Measurements from ENCODE around the gene DHRS2. TPM values are rescaled to one million over a fixed set of nuclear protein-coding genes. Genes with fewer than 3 reads are reported as not detected.

DHRS2 gene
- total RNA-seq, 1 donor from 2014 or later: 0.69 TPM

- TF ChIP-seq CTCF (conservative IDR thresholded peaks at IDR 0.05; ENCODE audit: low read depth, low read length): no peak
- no peak overlapping the region for H3K4me3 ChIP-seq (ENCODE audit: low read depth, low read length)
- no peak for DNase-seq (ENCODE audit: low read depth)
Measured at GRCh38 chr14:23620177-23620702, 15.9 kb upstream of the DHRS2 start.

GRCh38 chr14:23621204-23621931, 14.8 kb upstream of the DHRS2 start:
- H3K4me3 ChIP-seq (ENCODE audit: low read depth, low read length): no peak overlapping the region
- no peak for TF ChIP-seq CTCF (conservative IDR thresholded peaks at IDR 0.05; ENCODE audit: low read depth, low read length)

GRCh38 chr14:23621932-23622730, 14.0 kb upstream of the DHRS2 start:
- no peak overlapping the region for H3K4me3 ChIP-seq (ENCODE audit: low read depth, low read length)
- no peak for DNase-seq (ENCODE audit: low read depth)
- no peak for TF ChIP-seq CTCF (conservative IDR thresholded peaks at IDR 0.05; ENCODE audit: low read depth, low read length)

More at GRCh38 chr14:23621204-23621931, 14.8 kb upstream of the DHRS2 start:
- DNase-seq (ENCODE audit: low read depth): no peak

DNA sequence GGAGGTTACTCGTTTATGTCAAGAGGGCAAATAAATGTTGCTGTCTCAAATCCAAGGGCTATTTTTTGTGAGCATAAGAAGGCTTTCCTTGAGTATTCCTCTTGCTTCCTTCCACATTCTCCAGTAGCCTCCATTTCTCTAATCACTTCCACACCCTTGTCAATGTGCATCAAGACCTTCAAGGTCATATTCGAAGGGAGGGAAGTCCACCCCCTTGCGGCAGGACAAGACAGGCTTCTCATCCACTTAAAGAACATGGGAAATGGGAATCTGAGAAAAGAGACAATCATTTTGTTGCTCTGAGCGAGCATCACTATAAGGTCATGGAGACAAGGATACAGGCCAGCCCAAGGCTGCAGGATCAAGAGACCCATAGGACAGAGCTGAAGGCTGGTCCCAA, 13.2 kb upstream of the DHRS2 start:
- DNase-seq (ENCODE audit: low read depth): no peak
- H3K4me3 ChIP-seq (ENCODE audit: low read depth, low read length): no peak overlapping the region
- TF ChIP-seq CTCF (conservative IDR thresholded peaks at IDR 0.05; ENCODE audit: low read depth, low read length): no peak

- no peak overlapping the region for H3K4me3 ChIP-seq (ENCODE audit: low read depth, low read length)
- no peak for TF ChIP-seq CTCF (conservative IDR thresholded peaks at IDR 0.05; ENCODE audit: low read depth, low read length)
- DNase-seq (ENCODE audit: low read depth): no peak
Measured at GRCh38 chr14:23623962-23624361, 12.2 kb upstream of the DHRS2 start.

GRCh38 chr14:23624830-23625404, 11.2 kb upstream of the DHRS2 start:
- no peak for TF ChIP-seq CTCF (conservative IDR thresholded peaks at IDR 0.05; ENCODE audit: low read depth, low read length)
- no peak overlapping the region for H3K4me3 ChIP-seq (ENCODE audit: low read depth, low read length)
- DNase-seq (ENCODE audit: low read depth): no peak
